GM12891 (cell line): ENCODE data around the gene NAALADL2.

Source experiments
- POLR2A ChIP-seq: IDR thresholded peaks from 2 replicates; pipeline ENCODE4 v1.6.1; 2011; ENCODE audit warnings: low read depth, low read length, control low read depth
- SPI1 ChIP-seq: IDR thresholded peaks from 2 replicates; pipeline ENCODE4 v1.6.1; 2011; ENCODE audit warnings: low read depth, low read length, control low read depth

DNA sequence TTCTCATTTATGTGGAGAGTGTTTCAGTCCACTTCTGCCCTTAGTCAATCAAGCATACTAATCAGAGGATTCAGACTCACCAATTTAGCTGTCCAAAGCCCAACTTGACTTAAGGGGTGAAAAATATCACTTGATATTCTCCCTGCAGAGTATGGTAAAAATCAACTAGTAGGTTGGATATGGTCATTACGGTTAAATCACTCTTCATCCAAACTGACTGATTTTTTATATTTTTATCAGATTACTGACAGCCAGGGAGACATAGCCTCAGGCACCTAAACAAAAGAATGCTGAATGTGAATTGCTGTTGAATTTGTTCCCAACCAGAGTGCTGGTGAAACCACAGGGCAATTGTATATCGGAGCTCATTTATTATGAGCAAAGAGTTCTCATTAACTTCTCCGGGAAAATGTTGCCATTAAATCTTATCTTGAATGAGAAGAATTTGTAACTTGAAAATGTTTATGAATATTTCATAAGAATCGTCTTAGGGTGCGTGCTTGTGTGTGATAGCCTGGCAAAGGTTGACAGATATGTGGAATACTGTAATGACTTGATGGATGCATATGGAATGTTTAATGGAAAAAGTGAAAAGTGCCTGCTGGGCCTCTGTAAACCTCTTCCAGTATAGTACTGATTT lies 411.2 kb downstream of the NAALADL2 start:
- TF ChIP-seq POLR2A (no peak), SPI1 (0 out of 2 replicates have a peak, but pooled peaks have one; percentile 3)
